HAP-1 (cell line): ENCODE data around the gene DMD.

Source experiments
- DNase-seq, 2 experiments: peaks; one replicate each; pipeline ENCODE4 v3.0.0-alpha.2; 2016 to 2020; ENCODE audit warnings: low spot score in 2 of 2
- H3K27me3 ChIP-seq: fragments of 250-450 bp; sonication (Bioruptor Pico); 2 replicates; pipeline ENCODE4 v1.5.1; 2020; ENCODE audit warnings: low read depth, mild to moderate bottlenecking, moderate library complexity
- H3K36me3 ChIP-seq: fragments of 250-450 bp; sonication (Bioruptor Pico); replicated peaks from 2 replicates; pipeline ENCODE4 v1.5.1; 2020; ENCODE audit warnings: mild to moderate bottlenecking
- H3K4me1 ChIP-seq: fragments of 250-450 bp; sonication (Bioruptor Pico); 2 replicates; pipeline ENCODE4 v1.5.1; 2020; ENCODE audit warnings: mild to moderate bottlenecking
- H3K4me3 ChIP-seq: fragments of 250-450 bp; sonication (Bioruptor Pico); 2 replicates; pipeline ENCODE4 v1.5.1; 2020; ENCODE audit warnings: mild to moderate bottlenecking, moderate library complexity
- H3K9me3 ChIP-seq: fragments of 250-450 bp; sonication (Bioruptor Pico); 2 replicates; pipeline ENCODE4 v1.5.1; 2020; ENCODE audit warnings: mild to moderate bottlenecking, moderate library complexity
- in situ Hi-C: fragments of 300-500 bp; cut with MboI; formaldehyde crosslinking; loops from 3 replicates; pipeline ENCODE4 v1.14.3; 2020; ENCODE audit warnings: low sequenced_read_pairs, inconsistent platforms, mixed read lengths

The DMD gene

GRCh38 chrX:33045882-33046281 is 165.5 kb downstream of the DMD start:
- in situ Hi-C loops, result no loop called here
- no peaks in the 10 kb centered on the region for H3K27me3 ChIP-seq

GRCh38 chrX:33045245-33045644 is 166.1 kb downstream of the DMD start:
- in situ Hi-C loops, result no loop called here
- DNase-seq, result no peak

More at GRCh38 chrX:33045882-33046281, 165.5 kb downstream of the DMD start:
- no peak overlapping the region for H3K4me3 ChIP-seq
- H3K36me3 ChIP-seq, result no peaks in the 10 kb centered on the region
- H3K9me3 ChIP-seq, result no peaks in the 10 kb centered on the region
- no peak for DNase-seq
- no peaks in the 10 kb centered on the region for H3K4me1 ChIP-seq

GRCh38 chrX:33041141-33041540 is 170.2 kb downstream of the DMD start:
- Histone ChIP-seq H3K4me3 (no peak overlapping the region), H3K9me3 (no peaks in the 10 kb centered on the region), H3K4me1 (no peaks in the 10 kb centered on the region), H3K36me3 (no peaks in the 10 kb centered on the region), H3K27me3 (no peaks in the 10 kb centered on the region)
- DNase-seq, result no peak
- in situ Hi-C loops, result no loop called here

More at GRCh38 chrX:33045245-33045644, 166.1 kb downstream of the DMD start:
- H3K27me3 ChIP-seq, result no peaks in the 10 kb centered on the region
- H3K36me3 ChIP-seq, result no peaks in the 10 kb centered on the region
- H3K9me3 ChIP-seq, result no peaks in the 10 kb centered on the region
- H3K4me1 ChIP-seq, result no peaks in the 10 kb centered on the region
- no peak overlapping the region for H3K4me3 ChIP-seq

GRCh38 chrX:33032700-33033099 is 178.6 kb downstream of the DMD start:
- Histone ChIP-seq H3K9me3 (no peaks in the 10 kb centered on the region), H3K27me3 (no peaks in the 10 kb centered on the region), H3K36me3 (no peaks in the 10 kb centered on the region), H3K4me3 (no peak overlapping the region), H3K4me1 (no peaks in the 10 kb centered on the region)
- in situ Hi-C loops, result no loop called here
- DNase-seq, result no peak

GRCh38 chrX:33014949-33015348 is 196.4 kb downstream of the DMD start:
- Histone ChIP-seq H3K36me3 (no peaks in the 10 kb centered on the region), H3K27me3 (no peaks in the 10 kb centered on the region), H3K4me1 (no peaks in the 10 kb centered on the region), H3K9me3 (no peaks in the 10 kb centered on the region), H3K4me3 (no peak overlapping the region)
- in situ Hi-C loops, result no loop called here
- DNase-seq, result no peak

GRCh38 chrX:33014086-33014485 is 197.3 kb downstream of the DMD start:
- Histone ChIP-seq H3K4me1 (no peaks in the 10 kb centered on the region), H3K27me3 (no peaks in the 10 kb centered on the region), H3K4me3 (no peak overlapping the region), H3K9me3 (no peaks in the 10 kb centered on the region), H3K36me3 (no peaks in the 10 kb centered on the region)
- in situ Hi-C loops, result no loop called here
- no peak for DNase-seq

- no peaks in the 10 kb centered on the region for H3K27me3 ChIP-seq
These were observed 210.2 kb downstream of the DMD start for GRCh38 chrX:33001107-33001506.

GRCh38 chrX:32998776-32999175 is 212.6 kb downstream of the DMD start:
- Histone ChIP-seq H3K36me3 (no peaks in the 10 kb centered on the region), H3K4me1 (no peaks in the 10 kb centered on the region), H3K9me3 (no peaks in the 10 kb centered on the region), H3K27me3 (no peaks in the 10 kb centered on the region), H3K4me3 (no peak overlapping the region)
- in situ Hi-C loops, result no loop called here
- no peak for DNase-seq

More at GRCh38 chrX:33001107-33001506, 210.2 kb downstream of the DMD start:
- Histone ChIP-seq H3K4me3 (no peak overlapping the region), H3K36me3 (no peaks in the 10 kb centered on the region), H3K9me3 (no peaks in the 10 kb centered on the region), H3K4me1 (no peaks in the 10 kb centered on the region)
- no peak for DNase-seq
- in situ Hi-C loops, result no loop called here

GRCh38 chrX:32995427-32995826 is 215.9 kb downstream of the DMD start:
- no peak for DNase-seq
- in situ Hi-C loops, result no loop called here
- H3K27me3 ChIP-seq, result no peaks in the 10 kb centered on the region

GRCh38 chrX:32987142-32987541 is 224.2 kb downstream of the DMD start:
- Histone ChIP-seq H3K9me3 (no peaks in the 10 kb centered on the region), H3K4me1 (no peaks in the 10 kb centered on the region), H3K36me3 (no peaks in the 10 kb centered on the region), H3K4me3 (no peak overlapping the region), H3K27me3 (no peaks in the 10 kb centered on the region)
- no peak for DNase-seq
- in situ Hi-C loops, result no loop called here

More at GRCh38 chrX:32995427-32995826, 215.9 kb downstream of the DMD start:
- no peaks in the 10 kb centered on the region for H3K4me1 ChIP-seq
- no peaks in the 10 kb centered on the region for H3K9me3 ChIP-seq
- H3K4me3 ChIP-seq, result no peak overlapping the region
- H3K36me3 ChIP-seq, result no peaks in the 10 kb centered on the region

GRCh38 chrX:32985544-32985943 is 225.8 kb downstream of the DMD start:
- Histone ChIP-seq H3K4me1 (no peaks in the 10 kb centered on the region), H3K27me3 (no peaks in the 10 kb centered on the region), H3K9me3 (no peaks in the 10 kb centered on the region), H3K4me3 (no peak overlapping the region), H3K36me3 (no peaks in the 10 kb centered on the region)
- in situ Hi-C loops, result no loop called here
- no peak for DNase-seq

- no peak overlapping the region for H3K4me3 ChIP-seq
- H3K27me3 ChIP-seq, result no peaks in the 10 kb centered on the region
- in situ Hi-C loops, result no loop called here
- H3K4me1 ChIP-seq, result no peaks in the 10 kb centered on the region
- no peaks in the 10 kb centered on the region for H3K9me3 ChIP-seq
- H3K36me3 ChIP-seq, result no peaks in the 10 kb centered on the region
- no peak for DNase-seq
These were observed 244.5 kb downstream of the DMD start for GRCh38 chrX:32966821-32967355.

- no peaks in the 10 kb centered on the region for H3K36me3 ChIP-seq
- in situ Hi-C loops, result no loop called here
- no peaks in the 10 kb centered on the region for H3K9me3 ChIP-seq
- no peaks in the 10 kb centered on the region for H3K4me1 ChIP-seq
- no peaks in the 10 kb centered on the region for H3K27me3 ChIP-seq
- no peak overlapping the region for H3K4me3 ChIP-seq
- no peak for DNase-seq
These were observed 257.2 kb downstream of the DMD start for GRCh38 chrX:32954125-32954524.

- Histone ChIP-seq H3K4me1 (no peaks in the 10 kb centered on the region), H3K36me3 (no peaks in the 10 kb centered on the region), H3K27me3 (no peaks in the 10 kb centered on the region), H3K4me3 (no peak overlapping the region), H3K9me3 (no peaks in the 10 kb centered on the region)
- DNase-seq, result no peak
- in situ Hi-C loops, result no loop called here
These were observed 263.2 kb downstream of the DMD start for GRCh38 chrX:32948130-32948529.

GRCh38 chrX:32937043-32937442 is 274.3 kb downstream of the DMD start:
- in situ Hi-C loops, result no loop called here
- no peaks in the 10 kb centered on the region for H3K9me3 ChIP-seq
- no peak overlapping the region for H3K4me3 ChIP-seq
- no peaks in the 10 kb centered on the region for H3K4me1 ChIP-seq
- H3K36me3 ChIP-seq, result no peaks in the 10 kb centered on the region
- H3K27me3 ChIP-seq, result no peaks in the 10 kb centered on the region
- no peak for DNase-seq
